OCI-LY7 (cell line): Measurements from ENCODE around the gene RALB.
"Not testable (repeated sequence)": the region's sequence is repeated elsewhere in the genome, so short reads cannot be mapped to it uniquely, and the experiment has no call there.

ENCODE experiments used
- CTCF ChIP-seq: fragments of 200-600 bp; sonication (generic); conservative IDR thresholded peaks from 2 replicates; pipeline ENCODE4 v1.5.1; 2014; ENCODE audit warnings: mild to moderate bottlenecking, antibody characterized with exemption, low read length, moderate library complexity, mixed read lengths
- EZH2phosphoT487 ChIP-seq: fragments of 200-600 bp; sonication (generic); IDR thresholded peaks from 2 replicates; pipeline ENCODE4 v1.6.1; 2018; ENCODE audit warnings: low read depth, borderline replicate concordance, mild to moderate bottlenecking, mixed run types, antibody characterized with exemption, low read length, moderate library complexity, mixed read lengths

- not testable (repeated sequence) for TF ChIP-seq CTCF, EZH2phosphoT487
Observed at GRCh38 chr2:120320887-120321556, 68.4 kb downstream of the RALB start.
